ENCODE measurements around the gene ATP5F1C.

DNA sequence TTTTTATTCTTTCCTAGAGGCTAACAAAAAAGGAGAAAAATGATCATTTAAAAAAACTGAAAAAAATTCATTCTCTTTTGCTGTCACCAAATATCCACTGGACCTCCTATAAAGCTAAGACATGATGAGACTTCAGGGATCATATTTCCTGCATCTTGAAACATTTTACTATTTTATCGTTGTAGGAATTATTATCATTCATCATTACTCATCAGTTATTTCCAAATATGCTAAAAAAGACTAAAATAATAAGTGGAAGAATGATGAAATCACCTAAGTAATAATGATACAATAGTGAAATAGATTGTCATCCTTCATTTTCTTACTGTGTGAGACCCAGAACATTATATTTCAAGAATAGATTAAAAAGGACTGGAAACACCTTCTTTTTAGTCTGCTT is 58.6 kb downstream of the ATP5F1C start:
- TF ChIP-seq, protein P1, sequence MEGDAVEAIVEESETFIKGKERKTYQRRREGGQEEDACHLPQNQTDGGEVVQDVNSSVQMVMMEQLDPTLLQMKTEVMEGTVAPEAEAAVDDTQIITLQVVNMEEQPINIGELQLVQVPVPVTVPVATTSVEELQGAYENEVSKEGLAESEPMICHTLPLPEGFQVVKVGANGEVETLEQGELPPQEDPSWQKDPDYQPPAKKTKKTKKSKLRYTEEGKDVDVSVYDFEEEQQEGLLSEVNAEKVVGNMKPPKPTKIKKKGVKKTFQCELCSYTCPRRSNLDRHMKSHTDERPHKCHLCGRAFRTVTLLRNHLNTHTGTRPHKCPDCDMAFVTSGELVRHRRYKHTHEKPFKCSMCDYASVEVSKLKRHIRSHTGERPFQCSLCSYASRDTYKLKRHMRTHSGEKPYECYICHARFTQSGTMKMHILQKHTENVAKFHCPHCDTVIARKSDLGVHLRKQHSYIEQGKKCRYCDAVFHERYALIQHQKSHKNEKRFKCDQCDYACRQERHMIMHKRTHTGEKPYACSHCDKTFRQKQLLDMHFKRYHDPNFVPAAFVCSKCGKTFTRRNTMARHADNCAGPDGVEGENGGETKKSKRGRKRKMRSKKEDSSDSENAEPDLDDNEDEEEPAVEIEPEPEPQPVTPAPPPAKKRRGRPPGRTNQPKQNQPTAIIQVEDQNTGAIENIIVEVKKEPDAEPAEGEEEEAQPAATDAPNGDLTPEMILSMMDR (IDR thresholded peaks at IDR 0.05): no peak
- TF ChIP-seq MAX (IDR thresholded peaks at IDR 0.05; ENCODE audit: low read depth) (no peak), YY1 (IDR thresholded peaks at IDR 0.05; ENCODE audit: low read depth) (no peak), FOXJ3 (CRISPR knock-in tag; IDR thresholded peaks at IDR 0.05) (no peak), EZH2phosphoT487 (IDR thresholded peaks at IDR 0.05; ENCODE audit: borderline replicate concordance, low read depth) (no peak), JUND (IDR thresholded peaks at IDR 0.05) (no peak), EP300 (IDR thresholded peaks at IDR 0.05; ENCODE audit: borderline replicate concordance in 1 of 2, low read depth in 1 of 2, low read length in 1 of 2) (no peak)
- TF ChIP-seq, protein P2, sequence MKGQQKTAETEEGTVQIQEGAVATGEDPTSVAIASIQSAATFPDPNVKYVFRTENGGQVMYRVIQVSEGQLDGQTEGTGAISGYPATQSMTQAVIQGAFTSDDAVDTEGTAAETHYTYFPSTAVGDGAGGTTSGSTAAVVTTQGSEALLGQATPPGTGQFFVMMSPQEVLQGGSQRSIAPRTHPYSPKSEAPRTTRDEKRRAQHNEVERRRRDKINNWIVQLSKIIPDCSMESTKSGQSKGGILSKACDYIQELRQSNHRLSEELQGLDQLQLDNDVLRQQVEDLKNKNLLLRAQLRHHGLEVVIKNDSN (IDR thresholded peaks at IDR 0.05; ENCODE audit: borderline replicate concordance, low read depth): no peak

All from SK-N-SH (cell line).